ENCODE data around the gene CALHM3. TPM values are rescaled to one million over a fixed set of nuclear protein-coding genes. Genes with fewer than 3 reads are reported as not detected.
A peak's percentile ranks its signal among the peaks of the same experiment; 100 is the strongest.

The CALHM3 gene
- total RNA-seq, 5 donors from 2014 or later (not counting 1 experiment from before 2014, with no cell fraction given), result not detected

DNA sequence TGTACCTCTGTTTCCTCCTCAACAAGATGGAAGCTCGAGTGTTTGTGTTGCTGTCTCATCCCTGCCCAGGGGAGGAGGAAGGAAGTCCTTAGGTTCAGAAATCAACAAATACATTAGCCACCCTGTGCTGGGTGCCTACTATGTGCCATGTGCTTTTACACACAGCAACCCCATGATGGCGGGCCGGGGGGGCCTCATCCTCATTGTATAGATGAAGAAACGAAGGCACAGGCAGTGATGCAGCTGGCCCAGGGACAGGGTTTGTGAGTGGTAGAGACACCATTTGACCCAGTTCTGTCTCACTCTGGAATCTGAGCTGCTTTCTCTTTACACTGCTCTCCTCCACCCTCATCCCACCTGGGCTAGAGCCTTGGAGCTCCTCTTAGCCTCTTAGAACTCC lies 25.0 kb downstream of the CALHM3 start:
- Mint-ChIP-seq H3K36me3 (peaks cover 11% of the 10 kb centered on the region), H3K4me1 (peaks cover 24 to 43% (median 40%) of the 10 kb centered on the region in 3 donors), H3K27ac (peak overlapping the region; percentile 38 to 88), H3K27me3 (no peaks in the 10 kb centered on the region), H3K4me3 (peak overlapping the region in 2 of 3 donors; percentile 88 to 90), H3K9me3 (no peaks in the 10 kb centered on the region)
- no peak for DNase-seq
- no peak overlapping the region for H3K27ac ChIP-seq (ENCODE audit: low read length)
- no CpG with 5 or more reads among the region's 4 CpGs for WGBS (ENCODE audit: insufficient coverage)
- ChIA-PET POLR2A (no interaction called here), CTCF (interaction anchor here in 1 of 2 donors (1.5 kb wide), 1 partner anchor 9 kb away, joined by 3 read pairs; no protein-coding TSS in a partner anchor)
- H3K4me1 ChIP-seq (ENCODE audit: control insufficient read depth in 1 of 2, extremely low read depth in 1 of 2, insufficient read depth in 2 of 2, low read length in 2 of 2), result peaks cover 6 to 60% of the 10 kb centered on the region in 2 experiments
- ATAC-seq (replicated peaks in 1 of 4), result no peak
- H3K27me3 ChIP-seq (replicated peaks in 1 of 2; ENCODE audit: control insufficient read depth in 2 of 2, extremely low read depth in 1 of 2, insufficient read depth in 2 of 2, low read length in 1 of 2), result no peaks in the 10 kb centered on the region
- peaks cover 0 to 11% of the 10 kb centered on the region in 2 donors for H3K36me3 ChIP-seq (ENCODE audit: control insufficient read depth in 2 of 2, extremely low read depth in 1 of 2, insufficient read depth in 1 of 2, low read length in 1 of 2)
- no peaks in the 10 kb centered on the region for H3K9me3 ChIP-seq
- no peak overlapping the region for H3K4me3 ChIP-seq (ENCODE audit: control insufficient read depth in 1 of 2, extremely low read depth in 1 of 2, low read length in 1 of 2)

DNA sequence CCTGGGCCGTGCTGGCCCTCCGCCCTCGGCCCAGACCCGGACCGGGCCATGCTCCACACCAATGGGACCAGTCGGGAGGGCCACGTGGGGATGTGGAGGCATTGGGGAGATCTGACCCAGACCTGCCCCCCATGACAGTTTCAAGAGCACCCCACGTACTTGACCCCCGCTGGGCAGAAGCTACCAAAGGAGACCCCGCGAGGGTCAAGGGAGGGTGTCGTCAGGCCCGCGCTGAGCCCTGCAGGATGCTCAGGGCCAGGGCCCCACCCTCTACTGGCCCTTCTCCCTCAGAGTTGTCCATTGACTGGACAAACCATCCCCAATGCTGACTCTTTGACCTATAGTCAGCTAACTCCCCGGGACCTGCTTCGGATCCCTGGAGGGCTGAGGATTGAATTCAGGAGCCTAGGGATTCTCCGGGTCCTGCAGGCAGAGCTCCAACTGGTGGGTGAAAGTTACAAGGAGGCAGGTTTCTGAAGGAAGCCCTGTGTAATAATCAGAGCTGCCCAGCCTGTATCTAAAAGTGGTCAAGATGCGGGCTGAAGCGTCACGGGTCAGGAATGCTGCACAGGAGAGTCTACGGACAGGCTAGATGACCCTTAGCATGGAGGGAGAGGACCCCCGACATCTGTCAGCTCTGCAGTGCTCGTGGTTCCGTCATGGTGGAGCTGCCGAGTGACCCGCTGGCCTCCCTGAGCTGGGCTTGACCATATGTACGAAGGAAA lies 26.4 kb downstream of the CALHM3 start:
- Mint-ChIP-seq H3K4me3 (peak overlapping the region; percentile 88 to 90 (median 90)), H3K27ac (peak overlapping the region; percentile 85 to 88), H3K36me3 (peaks cover 21% of the 10 kb centered on the region), H3K9me3 (no peaks in the 10 kb centered on the region), H3K27me3 (no peaks in the 10 kb centered on the region), H3K4me1 (peaks cover 38 to 50% (median 49%) of the 10 kb centered on the region in 3 donors)
- Histone ChIP-seq H3K36me3 (ENCODE audit: control insufficient read depth in 2 of 2, extremely low read depth in 1 of 2, insufficient read depth in 1 of 2, low read length in 1 of 2) (peaks cover 3 to 18% of the 10 kb centered on the region in 2 donors), H3K27me3 (replicated peaks in 1 of 2; ENCODE audit: control insufficient read depth in 2 of 2, extremely low read depth in 1 of 2, insufficient read depth in 2 of 2, low read length in 1 of 2) (no peaks in the 10 kb centered on the region), H3K27ac (ENCODE audit: low read length) (peak overlapping the region; percentile 4), H3K9me3 (no peaks in the 10 kb centered on the region), H3K4me1 (ENCODE audit: control insufficient read depth in 1 of 2, extremely low read depth in 1 of 2, insufficient read depth in 2 of 2, low read length in 2 of 2) (peaks cover 5 to 61% of the 10 kb centered on the region in 2 experiments), H3K4me3 (ENCODE audit: control insufficient read depth in 1 of 2, extremely low read depth in 1 of 2, low read length in 1 of 2) (peak overlapping the region; percentile 74 to 91)
- ChIA-PET POLR2A (no interaction called here), CTCF (interaction anchor here in 1 of 2 donors (0.6 to 1.9 kb wide), 2 partner anchors 15 to 30 kb away, joined by 3 to 7 read pairs; no protein-coding TSS in a partner anchor)
- no peak for DNase-seq
- ATAC-seq (replicated peaks in 1 of 4), result no peak
- 41% methylated on average over 24 of the region's 27 CpGs for WGBS (ENCODE audit: insufficient coverage)

DNA sequence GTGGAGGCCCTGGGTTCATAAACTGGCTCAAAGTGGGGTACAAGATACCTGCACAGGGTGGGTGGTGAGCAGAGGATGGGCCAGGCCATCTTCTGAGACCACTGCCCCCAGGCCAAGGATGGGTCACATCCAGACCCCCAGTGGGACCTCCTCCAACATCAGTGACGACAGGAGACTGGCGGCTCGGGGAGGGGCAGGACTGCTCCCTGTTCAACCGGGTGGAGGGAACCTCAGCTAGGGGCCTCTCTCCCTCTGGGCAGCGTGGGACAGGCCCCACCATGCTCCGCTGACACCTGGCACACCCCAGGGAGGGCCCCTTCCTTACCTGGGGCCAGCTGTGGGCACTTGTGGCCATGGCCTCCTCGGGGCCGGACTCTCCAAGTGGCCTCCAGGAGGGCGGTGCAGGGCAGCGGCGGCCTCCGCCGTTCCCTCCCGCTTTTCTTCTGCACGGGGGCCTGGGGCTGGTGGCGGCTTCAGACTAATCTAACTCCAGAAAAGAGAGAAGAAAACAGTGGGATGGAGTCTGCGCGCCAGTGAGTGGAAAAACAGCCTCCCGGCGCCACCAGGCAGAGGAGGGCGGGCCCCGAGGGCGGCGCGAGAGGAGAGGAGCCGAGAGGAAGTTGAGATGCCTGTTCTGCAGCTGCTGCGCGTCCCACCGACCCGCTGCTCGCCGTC lies 27.1 kb downstream of the CALHM3 start, which contains the start of gene CALHM2:
Gene CALHM2 (minus strand): TSS at position 540 of the 675 bp plus-strand sequence. CDS start 2,429 bp downstream, outside the sequence.
- peak in 32 of 35 experiments; percentile 18 to 70 (median 42) for DNase-seq
- peaks cover 5 to 25% of the 10 kb centered on the region in 2 donors for H3K36me3 ChIP-seq (ENCODE audit: control insufficient read depth in 2 of 2, extremely low read depth in 1 of 2, insufficient read depth in 1 of 2, low read length in 1 of 2)
- Mint-ChIP-seq H3K4me1 (peaks cover 42 to 55% (median 52%) of the 10 kb centered on the region in 3 donors), H3K4me3 (peak within 1 kb of the TSS; percentile 88 to 90 (median 90)), H3K27me3 (no peaks in the 10 kb centered on the region), H3K27ac (peak within 1 kb of the TSS; percentile 88 to 94), H3K36me3 (peaks cover 25% of the 10 kb centered on the region), H3K9me3 (no peaks in the 10 kb centered on the region)
- POLR2A ChIA-PET, result no interaction called here
- peak within 1 kb of the TSS; percentile 77 for H3K27ac ChIP-seq (ENCODE audit: low read length)
- no peaks in the 10 kb centered on the region for H3K27me3 ChIP-seq (replicated peaks in 1 of 2; ENCODE audit: control insufficient read depth in 2 of 2, extremely low read depth in 1 of 2, insufficient read depth in 2 of 2, low read length in 1 of 2)
- CTCF ChIA-PET, result interaction anchor here (0.6 to 1.9 kb wide), 3 partner anchors 16 to 65 kb away, joined by 3 to 7 read pairs (median 3); no protein-coding TSS in a partner anchor
- ATAC-seq (replicated peaks in 1 of 4), result peak; percentile 68 to 80 (median 75)
- no peaks in the 10 kb centered on the region for H3K9me3 ChIP-seq
- WGBS (ENCODE audit: insufficient coverage), result under 1% methylated on average over 29 of the region's 32 CpGs
- H3K4me3 ChIP-seq (ENCODE audit: control insufficient read depth in 1 of 2, extremely low read depth in 1 of 2, low read length in 1 of 2), result peak within 1 kb of the TSS; percentile 74 to 91
- peaks cover 5 to 68% of the 10 kb centered on the region in 2 experiments for H3K4me1 ChIP-seq (ENCODE audit: control insufficient read depth in 1 of 2, extremely low read depth in 1 of 2, insufficient read depth in 2 of 2, low read length in 2 of 2)

DNA sequence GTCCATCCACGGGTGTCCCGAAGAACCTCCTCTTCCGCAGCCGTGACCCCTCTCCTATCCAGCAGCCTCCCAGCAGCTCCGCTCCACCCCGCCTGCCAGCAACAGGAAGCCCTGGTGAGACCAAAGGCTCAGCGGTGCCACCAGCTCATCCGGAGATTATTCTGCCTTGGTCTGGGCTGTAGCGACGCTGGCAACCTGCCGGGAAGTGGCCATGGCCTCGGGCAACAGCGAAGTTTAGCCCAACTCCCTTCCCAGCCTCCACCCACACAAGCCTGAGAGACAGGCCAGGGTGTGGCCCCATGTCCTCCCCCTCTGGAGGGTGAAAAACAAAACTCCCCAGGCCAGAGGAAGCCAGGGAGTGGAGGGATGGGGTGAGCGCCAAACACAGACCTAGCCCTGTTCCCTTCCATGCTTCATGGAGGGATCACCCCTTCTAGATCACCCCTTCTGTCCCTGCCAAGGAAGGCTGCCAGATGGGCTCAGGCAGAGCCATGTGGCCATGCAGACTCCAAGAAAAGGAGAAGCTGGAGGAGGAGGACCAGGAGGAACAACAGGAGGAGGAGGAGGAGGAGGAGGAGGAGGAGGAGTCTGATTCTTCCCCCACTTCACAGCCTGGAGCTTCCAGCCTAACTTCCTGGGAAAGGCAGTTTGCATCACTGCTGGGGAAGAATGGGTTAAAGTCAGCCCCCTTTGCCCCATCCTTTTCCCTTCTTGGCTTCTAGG lies 27.8 kb downstream of the CALHM3 start:
- ChIA-PET POLR2A (no interaction called here), CTCF (interaction anchor here (0.5 to 1.9 kb wide), 4 partner anchors 16 to 64 kb away, joined by 3 to 7 read pairs (median 3); no protein-coding TSS in a partner anchor)
- Histone ChIP-seq H3K36me3 (ENCODE audit: control insufficient read depth in 2 of 2, extremely low read depth in 1 of 2, insufficient read depth in 1 of 2, low read length in 1 of 2) (peaks cover 6 to 32% of the 10 kb centered on the region in 2 donors), H3K27ac (ENCODE audit: low read length) (peak overlapping the region; percentile 77), H3K4me3 (ENCODE audit: control insufficient read depth in 1 of 2, extremely low read depth in 1 of 2, low read length in 1 of 2) (peak overlapping the region; percentile 74 to 91), H3K27me3 (replicated peaks in 1 of 2; ENCODE audit: control insufficient read depth in 2 of 2, extremely low read depth in 1 of 2, insufficient read depth in 2 of 2, low read length in 1 of 2) (no peaks in the 10 kb centered on the region), H3K4me1 (ENCODE audit: control insufficient read depth in 1 of 2, extremely low read depth in 1 of 2, insufficient read depth in 2 of 2, low read length in 2 of 2) (peaks cover 5 to 75% of the 10 kb centered on the region in 2 experiments), H3K9me3 (no peaks in the 10 kb centered on the region)
- Mint-ChIP-seq H3K4me3 (peak overlapping the region; percentile 88 to 90 (median 90)), H3K4me1 (peaks cover 42 to 57% (median 54%) of the 10 kb centered on the region in 3 donors), H3K27me3 (no peaks in the 10 kb centered on the region), H3K27ac (peak overlapping the region; percentile 88 to 94), H3K36me3 (peaks cover 29% of the 10 kb centered on the region), H3K9me3 (no peaks in the 10 kb centered on the region)
- ATAC-seq (replicated peaks in 1 of 4) (peak; percentile 77 to 81 (median 78)), DNase-seq (peak in 33 of 35 experiments; percentile 10 to 67 (median 39))
- 0% methylated on average over 10 of the region's 14 CpGs for WGBS (ENCODE audit: insufficient coverage)

DNA sequence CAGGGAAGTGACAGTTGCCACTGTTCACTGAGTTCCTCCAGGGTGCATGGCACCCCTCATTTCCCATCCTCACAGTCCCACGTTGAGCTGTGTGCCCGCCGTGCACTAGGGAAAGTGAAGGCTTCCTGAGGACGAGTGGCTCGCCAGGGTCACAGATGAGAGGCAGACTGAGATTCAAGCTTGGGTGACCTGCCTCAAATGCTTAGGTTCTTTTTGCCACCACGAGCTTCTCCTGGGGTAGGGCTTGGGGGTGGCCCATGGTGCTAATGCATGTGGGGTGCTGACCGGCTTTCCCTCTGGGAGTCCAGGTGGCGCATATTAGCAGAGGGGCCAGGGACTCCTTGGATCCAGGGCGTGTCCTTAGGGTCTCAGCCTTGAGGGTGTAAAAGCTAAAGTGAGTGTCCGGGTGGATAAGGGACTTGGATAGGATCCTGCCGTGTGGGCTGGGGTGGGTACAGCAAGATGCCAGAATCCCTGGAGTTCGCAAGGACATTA lies 28.8 kb downstream of the CALHM3 start:
- no peaks in the 10 kb centered on the region for H3K9me3 Mint-ChIP-seq
- H3K27me3 Mint-ChIP-seq, result no peaks in the 10 kb centered on the region
- no peaks in the 10 kb centered on the region for H3K9me3 ChIP-seq
- ATAC-seq (replicated peaks in 1 of 4) (no peak), DNase-seq (no peak)
- peaks cover 5 to 75% of the 10 kb centered on the region in 2 experiments for H3K4me1 ChIP-seq (ENCODE audit: control insufficient read depth in 1 of 2, extremely low read depth in 1 of 2, insufficient read depth in 2 of 2, low read length in 2 of 2)
- H3K4me3 ChIP-seq (ENCODE audit: control insufficient read depth in 1 of 2, extremely low read depth in 1 of 2, low read length in 1 of 2), result peak overlapping the region in 1 of 2 donors; percentile 74
- CTCF ChIA-PET, result interaction anchor here in 1 of 2 donors (1.0 kb wide), 1 partner anchor 33 kb away, joined by 3 read pairs; no protein-coding TSS in a partner anchor
- 90% methylated on average over 12 of the region's 12 CpGs for WGBS (ENCODE audit: insufficient coverage)
- POLR2A ChIA-PET, result no interaction called here
- peak overlapping the region; percentile 88 to 94 for H3K27ac Mint-ChIP-seq
- peak overlapping the region; percentile 88 to 90 (median 90) for H3K4me3 Mint-ChIP-seq
- peaks cover 13 to 42% of the 10 kb centered on the region in 2 donors for H3K36me3 ChIP-seq (ENCODE audit: control insufficient read depth in 2 of 2, extremely low read depth in 1 of 2, insufficient read depth in 1 of 2, low read length in 1 of 2)
- H3K36me3 Mint-ChIP-seq, result peaks cover 33% of the 10 kb centered on the region
- peaks cover 42 to 60% (median 57%) of the 10 kb centered on the region in 3 donors for H3K4me1 Mint-ChIP-seq
- peak overlapping the region; percentile 77 for H3K27ac ChIP-seq (ENCODE audit: low read length)
- no peaks in the 10 kb centered on the region for H3K27me3 ChIP-seq (replicated peaks in 1 of 2; ENCODE audit: control insufficient read depth in 2 of 2, extremely low read depth in 1 of 2, insufficient read depth in 2 of 2, low read length in 1 of 2)
